Measurements from ENCODE around the gene ITGA1.
"Not testable (repeated sequence)": the region's sequence is repeated elsewhere in the genome, so short reads cannot be mapped to it uniquely, and the experiment has no call there.

Gene ITGA1

DNA sequence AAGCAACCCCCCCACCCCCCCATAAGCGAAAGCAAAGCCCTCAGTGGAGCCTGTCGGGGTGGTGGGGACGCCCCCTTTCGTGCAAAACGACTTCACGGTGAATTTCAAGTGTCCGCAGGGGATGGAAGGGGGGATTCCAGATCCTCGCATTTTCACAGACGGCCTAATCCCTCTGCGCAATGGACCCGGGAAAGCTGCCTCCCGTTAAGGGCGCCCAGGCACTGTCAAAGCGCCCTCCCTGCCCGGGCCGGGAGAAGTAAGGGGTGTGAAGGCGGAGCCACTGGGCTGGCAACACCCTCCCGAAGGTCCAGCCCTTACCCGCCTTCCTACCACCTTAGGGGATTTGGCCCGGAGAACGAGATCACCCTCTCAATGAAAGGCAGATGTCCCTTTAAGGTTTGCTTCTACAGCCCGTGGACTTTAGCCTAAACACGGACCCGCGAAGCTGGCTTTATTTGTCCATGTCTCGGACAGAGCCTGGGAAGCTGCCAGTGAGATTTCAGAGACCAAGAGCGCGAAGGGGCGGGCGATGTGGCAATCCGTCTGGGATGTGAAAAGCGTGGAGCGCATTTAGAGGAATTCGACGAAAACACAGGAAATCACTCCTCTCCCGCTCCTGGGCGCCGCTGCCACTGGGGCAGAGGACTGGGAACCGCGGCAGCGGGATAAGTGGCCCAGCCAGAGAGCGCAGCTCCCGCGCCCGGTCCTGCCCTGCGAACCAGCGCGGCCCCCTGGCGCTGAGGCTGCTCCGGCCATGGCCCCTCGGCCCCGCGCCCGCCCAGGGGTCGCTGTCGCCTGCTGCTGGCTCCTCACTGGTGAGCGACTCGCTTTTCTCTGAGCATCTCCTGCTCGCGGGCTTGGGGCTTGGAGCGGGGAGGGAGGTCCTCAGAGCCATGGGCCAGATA, at the start of gene ITGA1, which contains the start of gene PELO:
TSS of gene ITGA1 (plus strand) at position 317 of the 905 bp plus-strand sequence. CDS start at position 755, 438 bp downstream.
TSS of gene PELO (plus strand) at position 317 of the 905 bp plus-strand sequence. CDS start 12,479 bp downstream, outside the sequence.
- in situ Hi-C loops (cut with HindIII; ENCODE audit: low sequenced_read_pairs) = loop anchor here (5.0 kb wide), 1 partner anchor 81 kb away; no protein-coding TSS in a partner anchor

DNA sequence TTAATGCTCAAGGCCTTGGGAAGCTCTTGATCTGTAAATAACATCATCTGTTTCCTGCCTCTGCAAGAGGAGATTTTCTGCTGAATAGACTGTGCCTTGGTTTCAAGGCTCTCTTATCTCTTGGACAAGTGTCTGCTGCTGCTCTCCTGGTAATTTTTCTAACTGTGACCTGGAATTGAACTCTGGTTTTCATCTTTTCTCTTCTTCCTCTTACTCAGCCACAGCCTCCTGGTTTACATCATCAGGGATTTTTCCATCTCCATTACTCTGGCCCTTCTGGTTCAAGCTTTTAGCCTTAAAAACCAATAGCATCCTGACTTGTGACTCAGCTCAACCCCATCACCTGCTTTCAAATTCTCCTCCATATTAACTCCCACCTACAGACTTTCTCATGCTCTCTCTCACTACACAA, 49.6 kb upstream of the ITGA1 start:
- in situ Hi-C loops (cut with HindIII; ENCODE audit: low sequenced_read_pairs) = no loop called here

DNA sequence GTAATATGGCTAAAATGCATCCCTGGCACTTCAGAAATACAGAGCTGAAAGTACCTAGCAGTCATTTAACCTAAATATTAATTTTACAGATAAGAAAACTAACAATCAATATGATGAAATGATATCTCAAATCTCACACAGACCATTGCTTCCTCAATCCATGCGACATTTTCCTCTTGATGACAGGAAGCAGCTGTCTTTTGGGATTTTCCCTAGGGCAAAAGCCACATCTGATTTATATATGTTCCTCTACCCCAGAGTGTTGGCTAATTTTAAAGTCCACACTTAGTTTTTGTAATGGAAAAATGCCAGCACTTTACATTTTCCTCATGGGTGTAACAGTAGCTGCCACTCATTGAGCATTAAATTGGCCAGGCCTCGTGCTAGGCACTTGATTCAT, 47.7 kb upstream of the ITGA1 start:
- in situ Hi-C loops (cut with HindIII; ENCODE audit: low sequenced_read_pairs) = no loop called here

DNA sequence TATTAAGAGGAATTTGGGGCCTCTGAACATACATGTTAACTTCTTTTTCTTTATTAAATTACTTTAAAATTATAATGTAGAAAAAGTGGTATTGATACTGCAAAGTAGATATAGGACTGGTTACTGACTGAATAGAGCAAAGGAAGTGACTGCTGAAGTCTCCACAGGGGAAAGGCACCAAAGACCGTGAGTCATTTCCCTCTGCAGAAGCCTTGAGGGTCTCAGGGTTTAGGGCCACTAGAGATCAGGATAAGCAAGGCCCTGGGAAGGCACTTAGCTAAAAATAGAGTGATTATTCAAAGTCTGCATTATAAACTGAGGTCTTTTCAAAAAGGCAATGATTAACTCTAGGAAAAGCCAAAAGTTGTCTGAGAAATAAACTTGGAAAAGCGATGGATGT, 44.7 kb upstream of the ITGA1 start:
- in situ Hi-C loops (cut with HindIII; ENCODE audit: low sequenced_read_pairs) = no loop called here

DNA sequence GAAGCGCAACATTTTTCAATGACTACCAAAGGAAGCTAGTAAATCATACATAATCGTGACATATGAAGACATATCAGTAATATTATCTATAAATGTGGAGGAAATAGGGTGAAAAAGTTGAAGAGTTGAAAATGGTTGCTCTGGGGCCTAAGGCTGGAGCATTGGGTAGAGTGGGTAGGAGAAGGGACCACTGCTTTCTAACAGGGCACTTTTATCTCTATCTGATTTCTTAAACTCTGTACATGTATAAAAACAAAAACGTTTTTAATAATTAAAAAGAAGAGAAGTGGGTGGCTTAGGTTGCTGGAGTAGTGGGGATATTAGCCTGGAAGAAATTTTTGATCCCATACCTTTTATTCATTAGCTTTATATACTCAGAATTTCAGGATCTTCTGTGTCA, 44.2 kb upstream of the ITGA1 start:
- in situ Hi-C loops (cut with HindIII; ENCODE audit: low sequenced_read_pairs) = no loop called here

DNA sequence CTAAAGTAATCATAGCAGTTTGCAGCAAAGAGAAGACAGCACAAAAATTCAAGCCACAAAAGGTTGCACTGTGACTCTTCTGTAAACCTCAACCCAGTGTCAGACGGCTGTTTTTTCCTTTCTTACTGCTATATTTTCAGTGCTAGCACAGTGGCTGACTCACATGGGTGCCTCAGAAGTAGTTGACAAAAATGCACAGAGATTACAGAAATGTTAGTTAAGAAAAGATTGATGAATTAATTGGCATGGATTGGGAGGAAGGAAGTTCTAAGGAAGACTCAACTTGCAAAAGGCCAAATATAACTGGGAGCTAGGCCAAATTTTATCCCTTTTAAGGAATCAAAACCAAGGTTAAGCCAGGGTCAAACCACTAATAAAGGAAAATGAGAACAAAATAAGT, 43.7 kb upstream of the ITGA1 start:
- in situ Hi-C loops (cut with HindIII; ENCODE audit: low sequenced_read_pairs) = no loop called here

DNA sequence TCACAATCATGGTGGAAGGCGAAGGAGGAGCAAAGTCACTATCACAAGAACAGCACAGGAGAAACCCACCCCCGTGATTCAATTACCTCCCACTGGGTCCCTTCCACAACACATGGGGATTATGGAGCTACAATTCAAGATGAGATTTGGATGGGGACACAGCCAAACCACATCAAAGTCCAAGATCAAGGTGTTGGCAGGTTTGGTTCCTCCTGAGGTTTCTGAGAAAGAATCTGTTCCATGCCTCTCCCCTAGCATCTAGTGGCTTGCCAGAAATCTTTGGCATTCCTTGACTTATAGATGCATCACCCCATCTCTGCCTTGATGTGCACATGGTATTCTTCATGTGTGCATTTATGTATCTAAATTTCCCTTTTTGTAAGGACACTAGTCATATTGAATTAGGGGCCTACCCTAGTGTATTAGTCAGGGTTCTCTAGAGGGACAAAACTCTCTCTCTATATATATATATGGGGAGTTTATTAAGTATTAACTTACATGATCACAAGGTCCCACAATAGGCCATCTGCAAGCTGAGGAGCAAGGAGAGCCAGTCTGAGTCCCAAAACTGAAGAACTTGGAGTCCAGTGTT, 42.8 kb upstream of the ITGA1 start:
- in situ Hi-C loops (cut with HindIII; ENCODE audit: low sequenced_read_pairs) = not testable (repeated sequence)

DNA sequence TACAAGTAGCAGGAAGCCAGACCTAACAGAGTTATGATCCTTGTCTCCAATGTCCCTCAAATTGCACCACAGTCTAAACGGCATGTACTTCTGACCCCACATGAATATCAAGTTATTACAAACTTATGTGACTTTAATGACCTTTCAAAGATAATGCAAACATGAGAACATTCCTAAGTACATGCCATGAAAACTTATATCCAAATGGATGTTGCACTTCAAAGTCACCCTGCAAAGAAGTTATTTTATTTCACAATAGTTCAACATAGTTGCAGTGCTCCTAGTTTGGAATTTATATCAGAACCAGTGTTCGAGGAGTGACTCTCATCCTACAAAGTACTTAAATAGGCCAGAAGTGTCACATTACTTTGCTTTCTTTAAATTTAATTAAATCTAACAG, 41.2 kb upstream of the ITGA1 start:
- in situ Hi-C loops (cut with HindIII; ENCODE audit: low sequenced_read_pairs) = no loop called here

DNA sequence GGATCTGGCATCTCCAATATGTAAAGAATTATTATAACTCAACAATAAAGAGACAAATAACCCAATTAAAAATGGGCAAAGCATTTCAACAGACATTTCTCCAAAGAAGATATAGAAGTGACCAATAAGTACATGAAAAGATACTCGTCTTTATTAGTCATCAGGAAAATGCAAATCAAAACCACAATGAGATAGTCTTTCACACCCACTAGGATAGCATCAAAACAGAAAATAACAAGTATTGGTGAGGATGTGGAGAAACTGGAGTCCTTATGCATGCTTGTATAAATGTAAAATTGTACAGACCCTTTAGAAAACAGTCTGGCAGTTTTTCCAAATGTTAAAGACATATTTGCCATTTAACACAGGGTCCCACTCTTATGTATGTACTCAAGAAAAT, 39.1 kb upstream of the ITGA1 start:
- in situ Hi-C loops (cut with HindIII; ENCODE audit: low sequenced_read_pairs) = no loop called here

DNA sequence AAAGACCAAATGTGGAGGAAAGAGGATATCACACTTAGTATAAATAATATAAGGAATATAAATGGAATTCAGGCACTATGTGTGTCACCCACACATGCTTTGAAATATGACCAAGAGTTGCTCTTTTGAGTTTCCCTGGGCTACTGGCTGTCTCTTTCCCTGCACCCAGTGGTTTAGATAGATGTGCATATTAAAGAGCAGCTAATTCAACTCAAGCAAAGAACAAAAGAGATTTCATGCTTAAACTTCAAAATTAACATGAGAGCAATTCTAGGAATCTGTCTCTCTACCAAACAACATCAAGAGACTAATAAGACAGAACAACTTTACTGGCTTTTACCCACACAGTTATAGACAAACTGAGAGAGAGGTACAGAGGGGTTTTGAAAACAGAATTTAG, 38.0 kb upstream of the ITGA1 start:
- in situ Hi-C loops (cut with HindIII; ENCODE audit: low sequenced_read_pairs) = no loop called here

DNA sequence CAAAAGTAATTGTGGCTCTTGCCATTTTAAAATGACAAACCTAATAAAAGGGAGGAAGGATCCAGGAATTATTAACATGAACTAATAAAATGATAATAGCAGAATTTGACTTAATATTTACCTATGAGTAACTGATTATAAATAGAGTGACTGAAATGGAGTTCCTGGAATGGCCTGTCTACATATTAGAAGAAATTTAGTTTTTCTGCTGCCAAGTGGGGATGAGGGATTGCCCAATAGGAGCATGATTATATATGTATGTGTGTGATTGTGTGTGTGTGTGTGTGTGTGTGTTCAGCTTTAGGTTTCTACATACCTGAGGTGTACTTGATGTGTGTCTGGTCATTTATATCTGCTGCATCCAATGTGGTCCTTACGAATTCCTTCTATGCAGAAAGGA, 36.6 kb upstream of the ITGA1 start:
- in situ Hi-C loops (cut with HindIII; ENCODE audit: low sequenced_read_pairs) = no loop called here

DNA sequence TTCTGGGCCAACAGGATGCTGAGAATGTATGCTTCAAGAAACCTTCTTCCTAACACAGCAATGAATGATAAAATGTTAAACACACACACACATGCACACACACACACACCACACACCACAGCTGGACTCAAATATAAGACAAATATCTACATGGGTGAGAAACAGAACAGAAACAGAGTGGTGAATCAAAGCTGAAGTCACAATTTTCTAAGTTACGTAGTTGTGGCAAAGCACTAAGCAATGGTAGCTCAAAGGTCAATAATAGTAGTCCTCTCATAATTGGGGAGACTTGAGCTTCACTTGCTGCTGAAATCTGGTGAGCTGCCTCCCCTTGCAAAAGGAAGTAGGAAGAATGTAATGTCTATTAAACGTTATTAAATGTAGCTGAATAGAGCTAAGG, 33.7 kb upstream of the ITGA1 start:
- in situ Hi-C loops (cut with HindIII; ENCODE audit: low sequenced_read_pairs) = no loop called here

DNA sequence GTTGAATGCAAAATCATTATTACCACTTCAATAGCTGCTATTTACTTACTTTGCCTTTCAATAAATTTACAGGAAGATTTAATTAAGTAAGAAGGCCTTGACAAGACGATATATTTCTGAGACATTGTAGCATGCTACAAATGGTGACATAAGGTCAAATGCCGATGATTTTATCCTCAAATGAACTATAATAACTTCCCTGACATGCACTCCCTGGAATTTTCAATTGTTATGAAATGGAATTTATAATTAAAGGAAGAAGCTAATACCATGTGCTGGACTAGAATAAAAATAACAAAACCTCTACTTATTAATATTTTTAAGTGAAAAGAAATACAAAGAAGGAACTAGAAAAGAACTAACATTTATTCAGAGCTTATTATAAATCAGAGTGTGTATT, 30.2 kb upstream of the ITGA1 start:
- in situ Hi-C loops (cut with HindIII; ENCODE audit: low sequenced_read_pairs) = no loop called here

DNA sequence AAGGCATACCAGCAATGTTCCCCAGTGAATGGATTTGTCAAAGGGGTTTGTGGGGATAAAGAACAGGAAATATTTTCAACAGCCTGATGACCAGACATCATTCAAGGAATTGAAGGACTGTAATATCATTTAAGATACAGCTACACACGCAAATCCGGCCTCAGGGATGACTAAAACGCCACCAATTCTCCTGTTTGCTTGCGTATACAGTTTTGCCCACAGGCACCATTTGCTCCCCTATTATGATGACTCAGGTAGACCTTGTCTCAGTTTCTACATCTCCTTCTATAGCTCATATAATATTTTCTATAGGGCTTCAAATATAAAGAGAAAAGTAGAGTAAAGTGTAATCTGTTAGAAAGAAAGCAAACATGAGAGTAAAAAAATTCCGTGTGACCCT, 29.7 kb upstream of the ITGA1 start:
- in situ Hi-C loops (cut with HindIII; ENCODE audit: low sequenced_read_pairs) = no loop called here

DNA sequence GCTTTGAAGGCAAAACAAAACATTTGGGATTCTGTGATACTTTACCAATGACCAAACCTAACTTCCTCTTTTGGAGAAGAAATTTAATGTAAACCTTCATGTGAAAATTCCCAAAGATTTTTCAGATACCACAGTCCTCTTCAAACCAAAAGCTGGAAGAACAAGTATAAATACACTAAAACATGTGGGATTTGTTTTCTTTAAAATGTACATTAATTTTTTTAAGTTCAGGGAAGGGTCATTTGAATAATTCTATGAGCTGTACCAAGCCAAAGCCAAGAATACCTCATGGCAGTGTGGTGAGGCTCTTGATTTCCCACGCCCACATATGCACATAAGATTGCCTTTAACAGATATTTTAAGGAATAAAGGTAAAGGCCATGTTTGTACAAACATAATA, 28.4 kb upstream of the ITGA1 start:
- in situ Hi-C loops (cut with HindIII; ENCODE audit: low sequenced_read_pairs) = no loop called here

DNA sequence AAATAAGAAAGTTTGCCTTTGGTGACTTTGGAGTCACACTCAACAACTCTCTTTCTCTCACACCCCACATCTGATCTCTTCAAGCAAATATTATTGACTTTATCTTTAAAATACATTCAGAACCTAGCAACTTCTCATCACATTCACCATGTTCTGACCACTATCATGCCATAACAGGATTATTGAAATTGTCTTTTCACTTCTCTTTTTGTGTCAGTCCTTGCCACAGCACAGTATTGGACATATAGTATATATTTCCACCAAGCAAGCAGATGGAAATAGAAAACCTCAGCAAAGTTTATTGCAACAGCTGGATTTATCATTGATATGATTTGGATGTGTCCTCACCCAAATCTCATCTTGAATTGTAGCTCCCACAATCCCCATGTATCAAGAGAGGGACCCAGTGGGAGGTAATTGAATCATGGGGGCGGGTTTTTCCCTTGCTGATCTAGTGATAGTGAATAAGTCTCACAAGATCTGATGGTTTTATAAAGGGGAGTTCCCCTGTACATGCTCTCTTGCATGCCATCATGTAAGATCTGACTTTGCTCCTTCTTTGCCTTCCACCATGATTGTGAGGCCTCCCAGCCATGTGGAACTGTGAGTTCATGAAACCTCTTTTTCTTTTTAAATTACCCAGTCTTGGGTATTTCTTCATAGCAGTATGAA, 26.9 kb upstream of the ITGA1 start:
- in situ Hi-C loops (cut with HindIII; ENCODE audit: low sequenced_read_pairs) = no loop called here

DNA sequence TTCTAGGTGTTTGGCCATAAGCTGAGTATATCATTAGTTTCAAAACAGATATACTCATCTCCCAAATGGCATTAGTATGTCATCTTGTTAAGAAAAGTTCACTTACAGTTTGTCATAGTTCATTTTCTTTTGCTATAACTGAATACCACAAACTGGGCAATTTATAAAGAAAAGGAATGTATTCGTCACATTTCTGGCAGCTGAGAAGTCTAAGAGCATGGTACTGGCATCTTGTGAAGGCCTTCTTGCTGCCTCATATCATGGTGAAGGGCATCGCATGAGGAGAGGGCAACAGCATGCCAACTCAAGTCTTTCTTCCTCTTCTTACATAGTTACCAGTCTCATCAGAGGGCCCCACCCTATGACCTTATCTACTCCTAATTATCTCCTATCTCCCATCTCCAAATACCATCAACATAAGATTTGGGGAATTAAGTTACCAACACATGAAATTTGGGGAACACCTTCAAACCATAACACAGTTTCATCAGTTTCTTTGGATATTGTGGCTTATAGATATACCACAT, 20.4 kb upstream of the ITGA1 start:
- in situ Hi-C loops (cut with HindIII; ENCODE audit: low sequenced_read_pairs) = no loop called here

DNA sequence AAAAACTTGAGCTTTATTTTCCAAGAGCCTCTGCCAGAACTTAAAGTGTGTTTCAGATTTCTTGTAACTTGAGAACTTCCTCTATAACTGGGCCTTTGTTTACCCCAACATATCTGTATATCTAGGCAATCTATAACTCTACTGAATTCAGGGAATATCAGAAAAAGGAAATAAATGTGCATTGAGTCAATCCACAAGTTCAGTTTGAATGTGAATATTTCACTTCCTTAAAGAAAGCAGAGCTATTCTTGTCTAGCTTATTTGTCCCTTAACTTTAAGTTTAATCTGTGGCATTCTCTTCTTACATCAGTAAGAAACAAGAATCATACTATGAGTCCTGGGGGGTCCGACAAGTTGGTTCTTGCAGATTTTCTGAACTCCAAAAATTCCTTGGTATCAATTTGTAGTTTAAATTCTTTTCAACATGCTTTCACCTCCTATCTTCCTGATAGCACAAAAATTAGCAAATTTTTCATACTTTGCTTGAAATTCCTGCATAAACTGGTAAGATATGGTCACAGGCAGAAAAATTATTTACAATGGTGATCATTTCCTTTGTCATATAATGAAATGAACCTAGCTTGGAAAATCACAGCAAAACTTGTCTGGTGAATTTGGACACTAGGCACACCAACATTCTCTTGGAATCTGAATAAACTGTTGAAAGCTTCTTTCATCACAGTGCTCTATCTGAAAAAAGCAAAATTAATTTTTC, 19.8 kb upstream of the ITGA1 start:
- in situ Hi-C loops (cut with HindIII; ENCODE audit: low sequenced_read_pairs) = no loop called here

DNA sequence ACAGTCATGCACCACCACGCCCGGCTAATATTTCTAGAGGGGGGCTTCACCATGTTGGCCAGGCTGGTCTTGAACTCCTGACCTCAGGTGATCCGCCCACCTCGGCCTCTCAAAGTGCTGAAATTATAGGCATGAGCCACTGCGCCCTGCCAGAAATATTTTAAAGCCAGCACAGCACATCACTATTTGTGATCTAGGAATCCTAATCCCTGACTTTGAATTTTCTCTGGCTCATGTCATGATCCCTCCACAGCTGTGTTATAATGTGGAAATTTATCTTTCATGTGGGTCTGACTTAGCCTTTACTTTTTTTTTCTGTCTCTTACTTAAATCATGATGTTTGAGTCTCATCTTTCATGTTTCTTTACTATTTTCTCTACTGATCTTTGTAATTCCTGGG, 18.7 kb upstream of the ITGA1 start:
- in situ Hi-C loops (cut with HindIII; ENCODE audit: low sequenced_read_pairs) = no loop called here

DNA sequence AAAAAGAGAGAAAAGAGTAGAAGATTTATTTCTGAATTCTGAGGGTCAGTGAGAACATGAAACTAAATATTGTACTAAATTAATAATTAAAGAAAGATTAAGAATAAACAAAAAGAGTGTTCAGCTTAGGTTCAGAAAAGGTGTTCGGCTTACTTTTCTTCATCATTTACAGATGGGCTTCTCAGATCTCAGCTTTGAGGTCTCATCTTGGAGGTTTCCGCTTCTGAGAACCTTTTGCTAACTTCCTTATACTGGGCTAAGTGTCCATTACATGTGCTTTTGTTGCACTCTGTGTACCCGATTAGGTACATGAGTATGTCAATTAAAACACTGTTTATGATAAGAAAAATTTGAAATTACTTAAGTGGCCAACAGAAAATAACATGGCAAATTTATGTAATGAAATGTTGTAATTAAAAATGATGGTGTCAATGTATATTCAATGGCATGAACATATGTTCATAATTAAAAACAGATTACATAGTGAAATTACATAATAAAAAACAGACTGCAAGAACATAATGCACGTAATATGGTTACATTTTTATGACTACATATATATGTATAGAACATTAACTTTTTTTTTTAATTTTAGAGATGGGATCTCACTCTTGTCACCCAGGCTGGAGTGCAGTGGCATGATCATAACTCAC, 17.3 kb upstream of the ITGA1 start:
- in situ Hi-C loops (cut with HindIII; ENCODE audit: low sequenced_read_pairs) = no loop called here

All from endothelial cell of hepatic sinusoid (primary cell).